WTC11 (cell line): ENCODE measurements around the gene PNLIP.

ENCODE experiments used
- CTCF ChIP-seq: fragments of 200-600 bp; IDR thresholded peaks from 2 replicates; pipeline ENCODE4 v1.8.0; 2022; ENCODE audit warnings: antibody characterized with exemption
- USF2 ChIP-seq: sonication (generic); formaldehyde crosslinking; IDR thresholded peaks from 2 replicates; pipeline ENCODE4 v1.8.1; 2023; ENCODE audit warnings: mild to moderate bottlenecking, missing genetic modification reagents, moderate library complexity

GRCh38 chr10:116607336-116607735, 61.6 kb downstream of the PNLIP start:
- TF ChIP-seq USF2 (no peak), CTCF (no peak)
